Neural progenitor cell (in vitro differentiated cells): ENCODE measurements around the gene MYL10. TPM values are rescaled to one million over a fixed set of nuclear protein-coding genes. Genes with fewer than 3 reads are reported as not detected.
"Not testable (repeated sequence)": the region's sequence is repeated elsewhere in the genome, so short reads cannot be mapped to it uniquely, and the experiment has no call there.

Experiments used
- DNase-seq: peaks from one replicate; pipeline ENCODE4 v3.0.0-alpha.2; 2016; ENCODE audit warnings: low spot score
- H2AFZ ChIP-seq: fragments of 200-600 bp; sonication (generic); replicated peaks from 2 replicates; pipeline ENCODE4 v1.6.1; 2016; ENCODE audit warnings: antibody characterized with exemption
- H3F3A ChIP-seq: fragments of 200-600 bp; sonication (generic); 2 replicates; pipeline ENCODE4 v1.6.1; 2016; ENCODE audit warnings: antibody characterized with exemption, low read depth
- H3K27ac ChIP-seq: fragments of 200-600 bp; sonication (generic); 2 replicates; pipeline ENCODE4 v1.5.1; 2016; ENCODE audit warnings: mild to moderate bottlenecking
- H3K27me3 ChIP-seq: fragments of 200-600 bp; sonication (generic); 2 replicates; pipeline ENCODE4 v1.6.1; 2016; ENCODE audit warnings: mild to moderate bottlenecking, moderate library complexity
- H3K36me3 ChIP-seq: fragments of 200-600 bp; sonication (generic); 2 replicates; pipeline ENCODE4 v1.5.1; 2016
- H3K4me1 ChIP-seq: fragments of 200-600 bp; sonication (generic); 2 replicates; pipeline ENCODE4 v1.6.1; 2016; ENCODE audit warnings: mixed run types
- H3K4me2 ChIP-seq: fragments of 200-600 bp; sonication (generic); 2 replicates; pipeline ENCODE4 v1.6.1; 2016
- H3K4me3 ChIP-seq: fragments of 200-600 bp; sonication (generic); 2 replicates; pipeline ENCODE4 v1.5.1; 2016
- H3K79me2 ChIP-seq: fragments of 200-600 bp; sonication (generic); 2 replicates; pipeline ENCODE4 v1.6.1; 2016; ENCODE audit warnings: low read depth
- H3K9ac ChIP-seq: fragments of 200-600 bp; sonication (generic); 2 replicates; pipeline ENCODE4 v1.6.1; 2016
- H3K9me3 ChIP-seq: fragments of 200-600 bp; sonication (generic); 2 replicates; pipeline ENCODE4 v1.5.1; 2016; ENCODE audit warnings: low read depth
- H4K20me1 ChIP-seq: fragments of 200-600 bp; sonication (generic); 2 replicates; pipeline ENCODE4 v1.6.1; 2016; ENCODE audit warnings: low read depth
- H3K27ac Mint-ChIP-seq: 3 replicates; pipeline ENCODE4 v1.8.0; 2021; ENCODE audit warnings: mixed read lengths
- H3K27me3 Mint-ChIP-seq: 2 replicates; pipeline ENCODE4 v1.8.0; 2022; ENCODE audit warnings: low read depth, mild to moderate bottlenecking, inconsistent platforms, moderate library complexity, mixed read lengths; ENCODE audit not compliant: insufficient read depth
- H3K36me3 Mint-ChIP-seq: 3 replicates; pipeline ENCODE4 v1.8.0; 2021; ENCODE audit warnings: mixed read lengths
- H3K4me1 Mint-ChIP-seq: 3 replicates; pipeline ENCODE4 v1.8.0; 2021; ENCODE audit warnings: mixed read lengths
- H3K4me3 Mint-ChIP-seq: 3 replicates; pipeline ENCODE4 v1.8.0; 2021; ENCODE audit warnings: mild to moderate bottlenecking, moderate library complexity, mixed read lengths
- H3K9me3 Mint-ChIP-seq: 3 replicates; pipeline ENCODE4 v1.8.0; 2020; ENCODE audit warnings: mixed read lengths
- EZH2 ChIP-seq: fragments of 200-600 bp; sonication (generic); IDR thresholded peaks from 2 replicates; pipeline ENCODE4 v1.6.1; 2017; ENCODE audit warnings: antibody characterized with exemption, mild to moderate bottlenecking, moderate library complexity
- EZH2phosphoT487 ChIP-seq: fragments of 200-600 bp; sonication (generic); IDR thresholded peaks from 2 replicates; pipeline ENCODE4 v1.6.1; 2017; ENCODE audit warnings: antibody characterized with exemption
- total RNA-seq: library from RNA; depleted of rRNA; stranded (reverse); fragments of >200 nt; gene quantifications from 2 replicates; pipeline ENCODE4 v1.2.3, GENCODE V29; 2015; ENCODE audit warnings: low replicate concordance
- TF ChIP-seq, protein P1 (sequence below): fragments of 200-600 bp; sonication (generic); IDR thresholded peaks from 2 replicates; pipeline ENCODE4 v1.5.1; 2017; ENCODE audit warnings: antibody characterized with exemption, mild to moderate bottlenecking

The MYL10 gene
- total RNA-seq, 1 donor from 2014 or later, result not detected

DNA sequence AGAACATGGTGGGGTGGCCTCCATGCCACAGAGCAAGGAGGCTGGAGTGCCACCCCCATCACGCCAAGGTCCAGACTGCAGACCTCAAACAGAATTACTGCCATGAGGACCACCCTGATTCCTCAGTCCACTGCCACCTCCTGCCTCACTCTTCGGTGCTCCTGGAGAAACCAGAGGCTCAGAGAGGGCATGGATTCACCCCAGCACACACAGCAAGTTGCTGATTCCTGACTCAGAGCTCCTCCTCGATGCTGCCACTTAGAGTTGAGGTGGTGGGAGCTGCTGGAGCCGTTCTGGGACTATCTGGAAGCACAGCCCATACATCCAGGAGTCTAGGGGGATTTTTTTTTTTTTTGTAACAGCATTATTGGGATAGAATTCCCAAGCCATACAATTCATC is 22.0 kb upstream of the MYL10 start:
- H2AFZ ChIP-seq, result no peak overlapping the region
- no peak overlapping the region for H3K4me3 ChIP-seq
- no peaks in the 10 kb centered on the region for H3K36me3 ChIP-seq
- H3K79me2 ChIP-seq, result no peaks in the 10 kb centered on the region
- Mint-ChIP-seq H3K4me1 (peaks cover 2% of the 10 kb centered on the region), H3K27ac (no peak overlapping the region), H3K9me3 (no peaks in the 10 kb centered on the region), H3K27me3 (peaks cover 11% of the 10 kb centered on the region), H3K4me3 (no peak overlapping the region), H3K36me3 (no peaks in the 10 kb centered on the region)
- no peaks in the 10 kb centered on the region for H4K20me1 ChIP-seq
- H3F3A ChIP-seq, result no peaks in the 10 kb centered on the region
- no peaks in the 10 kb centered on the region for H3K9me3 ChIP-seq
- TF ChIP-seq, protein P1, sequence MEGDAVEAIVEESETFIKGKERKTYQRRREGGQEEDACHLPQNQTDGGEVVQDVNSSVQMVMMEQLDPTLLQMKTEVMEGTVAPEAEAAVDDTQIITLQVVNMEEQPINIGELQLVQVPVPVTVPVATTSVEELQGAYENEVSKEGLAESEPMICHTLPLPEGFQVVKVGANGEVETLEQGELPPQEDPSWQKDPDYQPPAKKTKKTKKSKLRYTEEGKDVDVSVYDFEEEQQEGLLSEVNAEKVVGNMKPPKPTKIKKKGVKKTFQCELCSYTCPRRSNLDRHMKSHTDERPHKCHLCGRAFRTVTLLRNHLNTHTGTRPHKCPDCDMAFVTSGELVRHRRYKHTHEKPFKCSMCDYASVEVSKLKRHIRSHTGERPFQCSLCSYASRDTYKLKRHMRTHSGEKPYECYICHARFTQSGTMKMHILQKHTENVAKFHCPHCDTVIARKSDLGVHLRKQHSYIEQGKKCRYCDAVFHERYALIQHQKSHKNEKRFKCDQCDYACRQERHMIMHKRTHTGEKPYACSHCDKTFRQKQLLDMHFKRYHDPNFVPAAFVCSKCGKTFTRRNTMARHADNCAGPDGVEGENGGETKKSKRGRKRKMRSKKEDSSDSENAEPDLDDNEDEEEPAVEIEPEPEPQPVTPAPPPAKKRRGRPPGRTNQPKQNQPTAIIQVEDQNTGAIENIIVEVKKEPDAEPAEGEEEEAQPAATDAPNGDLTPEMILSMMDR, result no peak
- TF ChIP-seq EZH2phosphoT487 (no peak), EZH2 (no peak)
- H3K27me3 ChIP-seq, result no peaks in the 10 kb centered on the region
- H3K4me2 ChIP-seq, result no peak overlapping the region
- H3K9ac ChIP-seq, result no peak overlapping the region
- no peaks in the 10 kb centered on the region for H3K4me1 ChIP-seq
- no peak for DNase-seq
- no peak overlapping the region for H3K27ac ChIP-seq

DNA sequence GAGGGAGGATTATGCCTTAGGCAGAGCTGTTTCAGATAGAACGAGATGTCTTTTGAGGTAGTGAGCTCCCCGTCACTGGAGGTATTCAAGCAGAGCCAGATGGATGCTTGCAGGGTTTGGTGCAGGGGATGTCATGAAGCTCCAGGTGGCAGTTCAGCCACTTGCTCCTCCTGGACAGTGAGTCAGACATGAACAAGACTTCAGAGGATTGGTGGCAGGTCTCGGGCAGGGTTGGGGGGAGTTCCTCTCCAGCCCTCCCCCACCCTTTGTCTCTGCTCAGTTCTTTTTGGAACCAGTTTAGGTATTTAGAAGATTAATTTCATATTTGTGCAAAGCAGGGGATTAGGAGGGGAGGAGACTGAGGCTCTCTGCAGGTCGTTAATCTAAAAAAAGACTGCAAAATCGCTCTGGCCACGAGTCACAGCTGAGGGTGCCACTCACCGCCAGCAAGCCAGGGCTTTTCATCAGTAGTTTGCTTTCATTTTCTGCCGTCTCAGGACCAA is 21.5 kb upstream of the MYL10 start:
- no peak overlapping the region for H3K27ac Mint-ChIP-seq
- no peaks in the 10 kb centered on the region for H3F3A ChIP-seq
- no peaks in the 10 kb centered on the region for H3K4me1 ChIP-seq
- H3K36me3 ChIP-seq, result no peaks in the 10 kb centered on the region
- no peaks in the 10 kb centered on the region for H3K36me3 Mint-ChIP-seq
- no peak overlapping the region for H3K27ac ChIP-seq
- no peaks in the 10 kb centered on the region for H3K79me2 ChIP-seq
- no peak overlapping the region for H3K4me3 ChIP-seq
- H3K4me2 ChIP-seq, result no peak overlapping the region
- H3K9ac ChIP-seq, result no peak overlapping the region
- no peak overlapping the region for H2AFZ ChIP-seq
- DNase-seq, result no peak
- no peaks in the 10 kb centered on the region for H3K9me3 Mint-ChIP-seq
- no peaks in the 10 kb centered on the region for H3K27me3 ChIP-seq
- H3K9me3 ChIP-seq, result no peaks in the 10 kb centered on the region
- no peak overlapping the region for H3K4me3 Mint-ChIP-seq
- no peaks in the 10 kb centered on the region for H4K20me1 ChIP-seq
- H3K4me1 Mint-ChIP-seq, result peaks cover 2% of the 10 kb centered on the region
- peaks cover 11% of the 10 kb centered on the region for H3K27me3 Mint-ChIP-seq
- TF ChIP-seq EZH2phosphoT487, result no peak
- TF ChIP-seq, protein P1, result no peak
- no peak for TF ChIP-seq EZH2

DNA sequence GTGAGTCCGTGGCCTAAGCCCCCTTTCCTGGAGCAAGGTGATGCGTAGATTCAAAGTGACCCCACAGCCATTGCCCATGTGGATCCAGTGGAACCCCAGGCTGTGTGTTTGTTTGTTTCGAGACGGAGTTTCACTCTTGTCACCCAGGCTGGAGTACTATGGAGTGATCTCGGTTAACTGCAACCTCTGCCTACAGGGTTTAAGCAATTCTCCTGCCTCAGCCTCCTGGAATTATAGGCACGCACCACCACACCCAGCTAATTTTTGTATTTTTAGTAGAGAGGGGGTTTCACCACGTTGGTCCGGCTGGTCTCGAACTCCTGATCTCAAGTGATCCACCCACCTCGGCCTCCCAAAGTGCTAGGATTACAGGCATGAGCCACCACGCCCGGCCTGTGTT is 18.8 kb upstream of the MYL10 start:
- H3K79me2 ChIP-seq, H3K9me3 ChIP-seq, H3K36me3 ChIP-seq, H3K27me3 ChIP-seq, DNase-seq, H2AFZ ChIP-seq, H3K27ac Mint-ChIP-seq, H3K27ac ChIP-seq, H4K20me1 ChIP-seq, H3K4me1 ChIP-seq, H3F3A ChIP-seq, H3K36me3 Mint-ChIP-seq, H3K4me1 Mint-ChIP-seq, H3K9me3 Mint-ChIP-seq, H3K4me3 Mint-ChIP-seq, H3K4me3 ChIP-seq, H3K4me2 ChIP-seq, H3K9ac ChIP-seq: not testable (repeated sequence)
- peaks cover 15% of the 10 kb centered on the region for H3K27me3 Mint-ChIP-seq

DNA sequence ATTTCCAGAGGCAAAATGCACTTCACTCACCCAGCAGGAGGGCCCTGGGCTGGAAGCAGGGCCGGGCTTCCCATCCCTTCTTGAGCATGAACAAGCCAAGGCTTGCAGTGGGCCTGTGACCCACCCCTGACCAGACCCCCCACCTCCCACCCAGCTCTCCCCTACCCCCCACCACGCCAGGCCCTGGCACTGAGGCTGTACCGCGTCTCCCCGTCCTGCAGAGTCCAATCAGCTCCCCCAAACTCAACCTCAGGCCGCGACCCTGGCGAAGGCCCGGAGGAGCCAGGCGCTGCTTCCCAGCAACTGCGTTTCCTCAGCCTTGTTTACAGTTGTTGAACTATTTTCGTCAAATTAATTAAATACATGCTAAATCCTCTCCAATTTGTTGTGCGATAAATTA is 16.9 kb upstream of the MYL10 start:
- Histone ChIP-seq H4K20me1 (no peaks in the 10 kb centered on the region), H3K79me2 (no peaks in the 10 kb centered on the region), H3K9me3 (no peaks in the 10 kb centered on the region), H3F3A (no peaks in the 10 kb centered on the region), H3K4me3 (no peak overlapping the region), H3K4me2 (no peak overlapping the region), H3K9ac (no peak overlapping the region), H2AFZ (peak overlapping the region; percentile 72), H3K4me1 (no peaks in the 10 kb centered on the region), H3K27me3 (no peaks in the 10 kb centered on the region), H3K36me3 (no peaks in the 10 kb centered on the region), H3K27ac (no peak overlapping the region)
- Mint-ChIP-seq H3K27ac (no peak overlapping the region), H3K36me3 (no peaks in the 10 kb centered on the region), H3K4me3 (no peak overlapping the region), H3K4me1 (peaks cover 2% of the 10 kb centered on the region), H3K27me3 (peaks cover 15% of the 10 kb centered on the region), H3K9me3 (no peaks in the 10 kb centered on the region)
- TF ChIP-seq, protein P1, result no peak
- no peak for TF ChIP-seq EZH2
- no peak for TF ChIP-seq EZH2phosphoT487
- no peak for DNase-seq
